ENCODE data around the gene PHRF1.
"Not testable (repeated sequence)": the region's sequence is repeated elsewhere in the genome, so short reads cannot be mapped to it uniquely, and the experiment has no call there.

Gene PHRF1

DNA sequence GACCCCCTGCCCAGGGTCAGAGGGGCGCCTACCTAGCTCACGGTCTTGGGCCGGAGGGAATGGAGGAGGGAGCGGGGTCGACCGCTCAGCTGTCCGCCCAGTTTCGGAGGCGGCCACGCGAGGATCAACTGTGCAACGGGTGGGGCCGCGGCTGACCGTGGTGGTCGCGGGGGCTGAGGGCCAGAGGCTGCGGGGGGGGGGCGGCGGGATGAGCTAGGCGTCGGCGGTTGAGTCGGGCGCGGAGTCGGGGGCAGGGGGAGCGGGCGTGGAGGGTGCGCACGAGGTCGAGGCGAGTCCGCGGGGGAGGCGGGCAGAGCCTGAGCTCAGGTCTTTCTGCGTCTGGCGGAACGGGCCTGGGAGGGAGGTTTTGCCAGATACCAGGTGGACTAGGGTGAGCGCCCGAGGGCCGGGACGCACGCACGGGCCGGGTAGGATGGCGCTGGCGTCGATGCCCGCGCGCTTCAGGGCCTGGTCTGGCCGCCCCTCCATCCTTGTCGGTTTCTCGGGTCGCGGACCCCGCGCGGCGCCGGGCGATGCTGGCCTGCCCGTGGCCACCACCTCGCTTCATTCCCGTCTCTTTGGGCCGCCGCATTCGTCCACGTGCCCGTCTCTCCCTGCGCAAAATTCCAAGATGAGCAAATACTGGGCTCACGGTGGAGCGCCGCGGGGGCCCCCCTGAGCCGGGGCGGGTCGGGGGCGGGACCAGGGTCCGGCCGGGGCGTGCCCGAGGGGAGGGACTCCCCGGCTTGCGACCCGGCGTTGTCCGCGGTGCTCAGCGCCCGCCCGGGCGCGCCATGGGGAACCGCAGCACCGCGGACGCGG lies 60.5 kb downstream of the PHRF1 start, which contains the start of gene DRD4:
TSS of gene DRD4 (plus strand) at position 759 of the 822 bp plus-strand sequence. CDS start at position 795, 36 bp downstream.
- no peak for DNase-seq

DNA sequence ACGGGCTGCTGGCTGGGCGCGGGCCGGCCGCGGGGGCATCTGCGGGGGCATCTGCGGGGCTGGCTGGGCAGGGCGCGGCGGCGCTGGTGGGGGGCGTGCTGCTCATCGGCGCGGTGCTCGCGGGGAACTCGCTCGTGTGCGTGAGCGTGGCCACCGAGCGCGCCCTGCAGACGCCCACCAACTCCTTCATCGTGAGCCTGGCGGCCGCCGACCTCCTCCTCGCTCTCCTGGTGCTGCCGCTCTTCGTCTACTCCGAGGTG lies 61.0 kb downstream of the PHRF1 start:
- DNase-seq = no peak

DNA sequence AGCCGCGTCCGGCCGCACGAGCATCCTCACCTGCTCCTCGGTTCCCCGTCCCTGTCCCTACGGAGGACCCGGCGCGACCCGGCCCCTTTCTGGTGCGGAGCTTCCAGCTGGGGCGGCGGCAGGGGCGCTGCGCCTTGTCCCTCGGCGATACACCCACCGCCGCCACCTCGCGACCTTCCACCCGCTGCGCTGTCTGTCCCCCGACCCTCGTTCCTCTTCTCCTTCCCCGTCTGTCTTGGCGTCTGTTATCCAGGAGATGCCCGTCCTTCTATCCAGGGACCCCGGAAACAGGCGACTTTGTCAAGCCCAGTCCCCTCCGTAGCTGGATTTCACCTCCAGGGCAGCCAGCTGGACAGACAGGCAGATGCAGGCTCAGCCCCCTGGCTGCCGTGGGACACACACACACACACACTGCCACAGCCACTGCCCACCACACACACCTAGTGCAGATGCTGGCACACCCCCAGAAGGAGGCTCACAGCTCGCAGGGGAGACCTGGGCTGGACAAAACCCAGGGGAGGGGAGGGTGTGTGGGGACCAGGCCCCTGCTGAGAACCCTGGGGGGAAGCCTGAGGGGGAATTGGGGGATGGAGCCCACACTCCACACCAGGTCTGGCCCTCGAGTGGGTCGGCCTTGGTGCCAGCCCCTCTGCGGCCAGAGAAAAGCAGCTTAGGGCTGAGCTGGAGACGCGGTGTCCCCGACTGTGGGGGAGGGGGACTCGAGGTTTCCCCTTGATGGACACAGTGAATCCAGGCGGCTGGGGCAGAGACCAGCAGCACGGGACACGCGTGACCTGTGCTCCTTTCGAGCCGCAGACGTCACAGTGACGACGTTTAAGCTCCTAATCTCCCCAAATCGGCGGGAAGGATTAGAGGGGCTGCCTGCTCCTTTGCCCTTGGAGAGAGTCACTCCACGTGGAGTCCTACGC lies 61.6 kb downstream of the PHRF1 start:
- no peak for DNase-seq

DNA sequence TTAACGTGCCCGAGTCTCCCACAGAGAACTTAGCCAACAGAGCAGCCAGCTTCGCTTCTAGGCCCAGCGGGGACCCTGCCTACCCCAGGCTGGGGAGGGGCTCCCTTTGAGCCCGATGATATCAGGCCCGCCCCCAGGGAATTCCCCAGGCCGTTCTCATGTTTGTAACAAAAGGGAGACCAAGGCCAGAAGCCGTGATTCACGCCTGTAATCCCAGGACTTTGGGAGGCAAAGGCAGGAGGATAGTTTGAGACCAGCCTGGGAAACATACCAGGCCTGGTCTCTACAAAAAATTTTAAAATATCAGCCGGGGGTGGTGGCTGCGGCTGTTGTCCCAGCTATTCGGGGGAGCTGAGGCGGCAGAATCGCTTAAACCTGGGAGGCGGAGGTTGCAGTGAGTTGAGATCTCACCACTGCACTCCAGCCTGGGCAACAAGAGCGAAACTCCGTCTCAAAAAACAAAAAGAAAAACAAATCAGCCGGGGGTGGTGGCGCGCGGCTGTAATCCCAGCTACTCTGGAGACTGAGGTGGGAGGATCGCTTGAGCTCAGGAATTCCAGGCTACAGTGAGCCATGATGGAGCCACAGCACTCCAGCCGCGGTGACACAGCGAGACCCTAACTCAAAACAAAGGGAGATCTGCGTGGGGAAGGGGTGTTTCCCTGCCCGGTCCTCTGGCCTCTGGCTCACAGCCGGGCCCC lies 62.5 kb downstream of the PHRF1 start:
- no peak for DNase-seq

DNA sequence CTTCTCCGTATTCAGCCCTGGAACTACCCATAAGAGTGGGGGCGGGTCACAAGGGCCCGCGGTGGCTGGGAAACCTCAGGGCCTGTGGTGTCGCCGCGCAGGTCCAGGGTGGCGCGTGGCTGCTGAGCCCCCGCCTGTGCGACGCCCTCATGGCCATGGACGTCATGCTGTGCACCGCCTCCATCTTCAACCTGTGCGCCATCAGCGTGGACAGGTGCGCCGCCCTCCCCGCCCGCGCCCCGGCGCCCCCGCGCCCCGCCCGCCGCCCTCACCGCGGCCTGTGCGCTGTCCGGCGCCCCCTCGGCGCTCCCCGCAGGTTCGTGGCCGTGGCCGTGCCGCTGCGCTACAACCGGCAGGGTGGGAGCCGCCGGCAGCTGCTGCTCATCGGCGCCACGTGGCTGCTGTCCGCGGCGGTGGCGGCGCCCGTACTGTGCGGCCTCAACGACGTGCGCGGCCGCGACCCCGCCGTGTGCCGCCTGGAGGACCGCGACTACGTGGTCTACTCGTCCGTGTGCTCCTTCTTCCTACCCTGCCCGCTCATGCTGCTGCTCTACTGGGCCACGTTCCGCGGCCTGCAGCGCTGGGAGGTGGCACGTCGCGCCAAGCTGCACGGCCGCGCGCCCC lies 63.2 kb downstream of the PHRF1 start:
- DNase-seq = no peak

DNA sequence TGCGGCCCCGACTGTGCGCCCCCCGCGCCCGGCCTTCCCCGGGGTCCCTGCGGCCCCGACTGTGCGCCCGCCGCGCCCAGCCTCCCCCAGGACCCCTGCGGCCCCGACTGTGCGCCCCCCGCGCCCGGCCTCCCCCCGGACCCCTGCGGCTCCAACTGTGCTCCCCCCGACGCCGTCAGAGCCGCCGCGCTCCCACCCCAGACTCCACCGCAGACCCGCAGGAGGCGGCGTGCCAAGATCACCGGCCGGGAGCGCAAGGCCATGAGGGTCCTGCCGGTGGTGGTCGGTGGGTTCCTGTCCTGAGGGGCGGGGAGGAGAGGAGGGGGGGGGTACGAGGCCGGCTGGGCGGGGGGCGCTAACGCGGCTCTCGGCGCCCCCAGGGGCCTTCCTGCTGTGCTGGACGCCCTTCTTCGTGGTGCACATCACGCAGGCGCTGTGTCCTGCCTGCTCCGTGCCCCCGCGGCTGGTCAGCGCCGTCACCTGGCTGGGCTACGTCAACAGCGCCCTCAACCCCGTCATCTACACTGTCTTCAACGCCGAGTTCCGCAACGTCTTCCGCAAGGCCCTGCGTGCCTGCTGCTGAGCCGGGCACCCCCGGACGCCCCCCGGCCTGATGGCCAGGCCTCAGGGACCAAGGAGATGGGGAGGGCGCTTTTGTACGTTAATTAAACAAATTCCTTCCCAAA lies 63.9 kb downstream of the PHRF1 start:
- no peak for DNase-seq

DNA sequence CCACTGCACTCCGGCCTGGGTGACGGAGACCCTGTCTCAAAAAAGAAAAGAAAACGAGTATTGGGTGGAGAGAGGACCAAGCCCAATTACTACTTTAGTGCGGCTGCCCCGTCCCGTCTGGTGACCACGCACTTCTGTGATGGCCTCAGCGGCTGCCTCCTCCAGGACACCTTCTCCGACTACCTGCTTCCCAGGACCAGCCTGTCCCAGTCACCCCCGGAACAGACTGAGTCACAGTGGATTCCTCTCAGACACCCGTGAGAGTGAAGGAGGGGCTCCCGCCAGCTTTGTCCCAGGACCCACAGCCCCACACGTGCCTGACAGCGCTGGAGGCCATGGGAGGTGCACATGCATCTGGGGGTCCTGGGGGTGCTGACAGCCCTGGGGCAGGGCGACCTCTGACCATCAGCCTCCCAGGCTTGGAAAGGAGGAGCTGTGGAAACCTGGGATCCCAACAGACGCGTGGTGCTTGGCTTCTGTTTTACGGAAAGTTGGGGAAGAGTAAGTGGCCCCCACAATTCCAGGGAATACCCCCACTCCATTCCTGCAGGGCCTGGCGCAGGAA lies 65.6 kb downstream of the PHRF1 start:
- no peak for DNase-seq

DNA sequence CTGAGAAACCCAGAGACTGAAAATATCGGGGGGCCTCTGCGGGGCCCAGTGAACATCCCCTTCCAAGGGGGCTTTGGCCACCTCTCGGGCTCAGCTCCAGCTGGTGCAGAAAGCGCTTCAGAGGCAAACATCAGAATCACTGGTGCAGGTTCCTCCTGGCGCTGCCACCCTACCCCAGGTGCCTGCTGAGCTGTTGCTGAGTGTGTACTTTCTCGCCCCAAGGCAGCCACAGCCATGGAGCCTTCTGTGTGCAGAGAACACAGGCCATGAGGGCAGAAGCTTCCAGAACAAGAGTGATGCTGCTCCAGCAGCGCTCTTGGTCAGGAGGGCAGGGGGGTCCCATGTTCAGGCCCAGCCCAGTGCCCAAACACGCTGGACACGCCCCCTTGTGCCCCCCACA lies 67.1 kb downstream of the PHRF1 start:
- no peak for DNase-seq

DNA sequence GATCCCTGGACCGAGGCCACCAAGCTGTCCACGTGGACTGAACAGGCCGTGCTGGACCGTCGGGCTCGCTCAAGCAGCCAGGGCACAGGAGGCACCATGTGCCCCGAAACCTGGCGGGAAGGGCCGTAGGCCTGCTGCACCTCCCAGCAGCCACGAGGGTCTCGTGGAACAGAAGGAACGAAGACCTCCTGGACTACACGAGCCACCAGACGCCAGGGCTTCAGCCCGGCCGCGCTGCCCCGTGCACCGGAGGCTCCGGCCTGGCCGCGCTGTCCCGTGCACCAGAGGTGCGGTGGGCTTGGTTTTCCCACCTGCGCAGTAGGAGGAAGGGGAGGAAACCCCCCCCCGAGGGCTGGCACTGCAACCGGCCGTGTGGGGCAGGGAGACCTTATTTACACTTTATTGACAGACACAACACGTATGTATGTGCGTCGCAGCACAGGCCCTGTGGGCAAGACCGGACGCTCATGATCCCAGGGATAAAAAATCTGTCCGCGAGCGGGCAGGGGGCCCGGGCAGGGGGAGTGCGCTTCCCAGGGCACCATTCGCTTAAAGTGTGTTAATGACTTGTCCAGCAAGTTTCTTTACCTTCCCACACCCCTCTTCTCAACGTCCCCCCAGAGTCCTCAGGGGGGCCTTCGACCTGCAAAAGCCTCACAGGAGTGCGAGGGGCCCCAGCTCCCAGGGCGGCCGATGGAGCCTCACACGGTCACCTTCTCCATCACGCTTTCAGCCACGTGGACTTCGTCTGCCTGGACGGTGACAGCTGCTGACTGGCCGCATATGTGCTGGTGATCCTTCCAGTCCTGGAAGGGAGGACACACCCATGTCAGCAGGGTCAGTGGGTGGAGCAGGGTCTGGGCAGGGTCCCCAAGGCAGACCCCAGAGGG lies 67.8 kb downstream of the PHRF1 start:
- no peak for DNase-seq

DNA sequence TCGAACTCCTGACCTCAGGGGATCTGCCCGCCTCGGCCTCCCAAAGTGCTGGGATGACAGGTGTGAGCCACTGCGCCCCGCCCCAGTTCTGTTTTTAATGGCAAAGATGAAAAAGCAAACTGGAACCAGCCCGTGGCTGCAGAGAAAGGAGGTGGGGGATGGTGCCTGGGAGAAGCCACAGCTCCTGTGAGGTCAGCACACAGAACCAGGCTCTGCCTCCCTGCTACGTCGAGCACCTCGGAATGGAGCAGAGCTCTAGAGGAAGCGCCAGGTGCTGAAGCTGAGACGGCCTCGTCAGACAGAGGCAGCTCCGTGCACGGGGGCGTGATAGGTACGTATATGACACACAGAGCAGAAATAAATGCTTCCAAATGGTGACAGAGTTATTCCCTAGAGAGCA lies 69.3 kb downstream of the PHRF1 start:
- DNase-seq = no peak

DNA sequence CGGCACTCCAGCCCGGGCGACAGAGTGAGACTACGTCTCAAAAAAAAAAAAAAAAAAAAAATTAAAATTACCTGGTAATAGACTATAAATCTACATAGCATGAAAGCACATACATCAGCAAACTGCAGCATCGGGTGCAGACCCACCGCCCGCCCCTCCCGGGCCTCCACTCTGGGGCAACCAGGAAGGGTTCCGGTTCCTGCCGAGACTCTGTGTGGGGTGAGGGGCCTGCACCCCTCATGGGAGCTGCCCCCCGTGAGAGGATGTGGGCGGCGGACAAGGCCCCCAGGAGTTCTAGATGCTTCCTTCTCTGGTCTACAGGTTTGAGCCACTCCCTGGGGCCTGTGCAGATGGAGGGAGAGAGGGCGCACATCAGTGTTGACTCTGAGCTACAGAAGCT lies 69.9 kb downstream of the PHRF1 start:
- DNase-seq = no peak

DNA sequence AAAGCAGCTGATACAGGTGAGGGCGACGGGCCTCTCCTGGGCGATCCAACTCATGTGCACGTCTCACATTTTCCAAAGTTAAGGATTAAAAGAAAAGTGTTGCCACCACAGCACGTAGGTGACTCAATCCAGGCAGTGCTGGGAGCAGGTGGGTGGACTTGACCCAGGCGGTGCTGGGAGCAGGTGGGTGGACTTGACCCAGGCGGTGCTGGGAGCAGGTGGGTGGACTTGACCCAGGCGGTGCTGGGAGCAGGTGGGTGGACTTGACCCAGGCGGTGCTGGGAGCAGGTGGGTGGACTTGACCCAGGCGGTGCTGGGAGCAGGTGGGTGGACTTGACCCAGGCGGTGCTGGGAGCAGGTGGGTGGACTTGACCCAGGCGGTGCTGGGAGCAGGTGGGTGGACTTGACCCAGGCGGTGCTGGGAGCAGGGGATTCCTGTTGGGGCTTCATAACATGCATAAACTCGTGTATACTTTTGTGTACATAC lies 71.4 kb downstream of the PHRF1 start:
- not testable (repeated sequence) for DNase-seq

DNA sequence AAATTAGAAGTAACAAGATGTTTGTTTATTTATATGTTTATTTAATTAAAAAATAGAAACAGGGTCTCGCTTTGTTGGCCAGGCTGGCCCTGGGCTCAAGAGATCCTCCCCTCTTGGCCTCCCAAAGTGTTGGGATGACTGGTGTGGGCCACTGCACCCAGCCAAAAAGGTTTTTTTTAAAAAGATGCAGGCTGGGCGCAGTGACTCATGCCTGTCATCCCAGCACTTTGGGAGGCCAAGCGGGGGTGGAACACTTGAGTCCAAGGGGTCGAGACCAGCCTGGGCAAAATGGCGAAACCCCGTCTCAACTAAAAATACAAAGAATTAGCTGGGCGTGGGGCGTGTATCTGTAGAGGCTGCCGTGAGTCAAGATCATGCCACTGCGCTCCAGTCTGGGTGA lies 74.2 kb downstream of the PHRF1 start:
- no peak for DNase-seq

DNA sequence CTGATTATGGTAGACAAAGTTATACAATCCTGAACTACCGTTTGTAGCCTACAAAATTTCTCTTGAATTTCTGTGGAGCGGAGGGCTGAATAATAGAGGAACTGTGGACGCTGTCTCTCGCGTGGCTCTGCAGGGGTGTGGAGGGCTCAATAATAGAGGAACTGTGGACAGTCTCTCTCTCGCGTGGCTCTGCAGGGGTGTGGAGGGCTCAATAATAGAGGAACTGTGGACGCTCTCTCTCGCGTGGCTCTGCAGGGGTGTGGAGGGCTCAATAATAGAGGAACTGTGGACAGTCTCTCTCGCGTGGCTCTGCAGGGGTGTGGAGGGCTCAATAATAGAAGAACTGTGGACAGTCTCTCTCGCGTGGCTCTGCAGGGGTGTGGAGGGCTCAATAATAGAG lies 76.9 kb downstream of the PHRF1 start:
- not testable (repeated sequence) for DNase-seq

DNA sequence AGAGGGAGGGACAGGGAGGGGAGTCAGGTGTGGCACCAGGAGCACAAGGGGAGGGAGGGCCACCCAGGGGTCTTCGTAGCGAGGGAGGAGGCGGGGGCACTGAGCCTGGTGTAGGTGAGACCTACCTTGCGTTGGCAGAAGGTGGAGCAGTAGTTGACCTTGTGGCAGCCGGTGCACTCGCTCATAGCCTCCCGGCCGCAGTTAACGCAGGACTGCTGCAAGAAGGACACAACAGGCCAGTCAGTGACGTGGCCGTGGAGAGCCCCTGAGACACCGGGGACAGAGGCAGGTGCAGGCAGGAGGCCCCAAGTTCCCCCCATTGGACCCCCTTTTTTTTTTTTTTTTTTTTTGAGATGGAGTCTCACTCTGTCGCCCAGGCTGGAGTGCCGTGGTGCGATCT lies 77.6 kb downstream of the PHRF1 start:
- DNase-seq = no peak

DNA sequence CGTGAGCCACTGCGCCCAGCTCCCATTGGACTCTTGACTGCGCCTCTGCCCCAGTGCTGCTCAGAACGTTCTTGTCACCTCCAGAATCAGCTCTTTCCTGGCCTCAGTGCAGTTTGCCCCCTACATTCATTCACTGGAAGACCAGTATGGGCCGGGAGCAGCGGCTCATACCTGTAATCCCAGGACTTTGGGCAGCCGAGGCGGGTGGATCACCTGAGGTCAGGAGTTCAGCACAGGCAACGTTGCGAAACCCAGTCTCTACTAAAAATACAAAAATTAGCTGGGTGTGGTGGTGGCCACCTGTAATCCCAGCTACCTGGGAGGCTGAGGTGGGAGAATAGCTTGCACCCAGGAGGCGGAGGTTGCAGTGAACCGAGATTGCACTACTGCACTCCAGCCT lies 78.2 kb downstream of the PHRF1 start:
- not testable (repeated sequence) for DNase-seq

DNA sequence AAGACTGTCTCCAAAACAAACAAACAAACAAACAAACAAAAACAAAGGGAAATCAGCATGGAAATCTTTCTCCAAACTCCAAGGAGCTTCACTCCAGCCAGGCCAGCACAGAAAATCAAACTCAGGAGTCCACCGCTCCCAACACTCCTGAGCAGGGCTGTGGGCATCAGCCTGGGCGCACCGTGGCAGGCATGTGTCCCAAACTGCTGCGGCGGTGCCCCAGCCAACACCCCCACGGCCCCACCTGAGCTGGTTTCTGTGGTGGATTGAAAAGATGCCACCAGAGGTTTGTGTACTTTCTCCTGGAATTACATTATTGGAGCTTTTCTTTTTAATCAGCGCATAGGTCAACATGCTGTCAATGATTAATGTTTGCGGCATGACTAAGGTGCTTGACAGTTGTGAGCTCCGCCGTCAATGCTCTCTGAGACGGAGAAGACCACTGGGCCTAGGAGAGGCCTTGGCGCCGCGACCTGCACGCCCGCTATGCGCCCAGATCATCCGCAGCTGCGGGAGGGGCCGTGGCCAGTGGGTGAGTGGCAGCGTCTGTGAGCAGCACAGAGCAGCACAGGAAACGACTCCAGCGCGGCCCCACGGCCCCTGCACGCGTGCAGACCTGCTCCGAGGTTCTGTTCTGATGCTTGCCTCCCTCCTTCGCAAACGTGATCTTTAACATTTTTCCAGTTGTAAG lies 78.9 kb downstream of the PHRF1 start:
- DNase-seq = no peak

DNA sequence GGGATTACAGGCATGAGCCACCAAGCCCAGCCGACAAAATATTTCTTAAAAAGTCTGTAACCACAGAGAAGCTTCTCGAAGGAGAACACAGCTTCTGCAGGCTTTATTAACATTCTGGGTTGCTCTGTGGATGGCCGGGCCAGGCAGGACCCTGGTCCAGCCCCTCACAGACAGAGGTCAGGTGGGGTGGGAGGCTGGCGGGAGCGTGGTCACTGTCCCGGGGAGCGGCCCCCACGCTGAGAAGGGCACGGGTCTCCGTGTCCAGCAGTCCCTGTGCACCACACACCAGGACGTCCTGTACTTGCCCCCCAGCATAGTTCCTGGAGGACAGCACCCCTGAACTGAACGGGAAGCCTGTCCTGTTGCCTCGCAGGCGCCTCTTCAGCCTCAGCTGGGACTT lies 80.2 kb downstream of the PHRF1 start:
- DNase-seq = no peak

DNA sequence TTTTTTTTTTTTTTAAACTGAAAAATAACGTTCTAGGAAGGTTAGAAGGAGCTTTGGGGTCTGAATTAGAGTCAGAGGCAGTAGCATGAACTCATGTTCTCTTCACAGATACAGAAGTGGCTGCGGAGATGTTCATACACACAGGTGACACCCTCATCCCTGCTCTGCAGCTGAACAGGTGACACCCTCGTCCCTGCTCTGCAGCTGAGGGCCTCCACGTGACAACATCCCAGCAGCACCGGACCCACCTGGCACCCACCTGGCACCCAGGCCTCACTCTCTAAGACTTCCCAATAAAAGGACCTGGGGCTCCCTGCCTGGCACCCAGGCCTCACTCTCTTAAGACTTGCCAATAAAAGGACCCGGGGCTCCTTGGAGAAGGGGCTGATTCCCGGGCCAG lies 80.6 kb downstream of the PHRF1 start:
- no peak for DNase-seq

DNA sequence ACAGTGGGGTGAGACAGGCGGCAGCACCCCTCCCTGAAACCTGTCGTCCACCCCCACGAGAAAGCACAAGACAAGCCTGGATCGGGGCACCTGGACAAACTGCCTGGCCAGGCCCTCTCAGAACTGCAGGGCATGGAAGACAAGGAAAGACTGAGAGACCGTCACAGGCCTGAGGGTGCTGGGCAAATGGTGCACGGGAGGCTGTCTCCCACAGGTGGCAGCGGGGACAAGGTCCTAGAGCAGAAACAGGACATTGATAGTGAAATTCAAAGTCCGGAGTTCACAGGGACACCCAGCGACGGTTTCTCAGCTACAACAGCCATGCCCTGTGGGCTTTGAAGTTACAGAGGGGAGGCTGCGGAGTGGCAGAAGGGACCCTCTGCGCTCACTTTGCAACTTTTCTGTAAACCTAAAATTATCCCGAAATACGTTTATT lies 81.4 kb downstream of the PHRF1 start:
- DNase-seq = no peak
